OCI-LY7 (cell line): ENCODE data around the gene SNN. TPM values are rescaled to one million over a fixed set of nuclear protein-coding genes. Genes with fewer than 3 reads are reported as not detected.

ENCODE experiments used
- BruUV-seq: library from RNA; stranded (reverse); fragments of 400-500 nt; replicated peaks from 2 replicates; lab custom pipeline; 2021; lab: Mats Ljungman, UMichigan
- CTCF ChIA-PET: fragments of 300-600 bp; sonication (Branson Sonifier 250); formaldehyde crosslinking; loops from one replicate; lab custom pipeline; 2022; ENCODE audit warnings: antibody characterized with exemption; ENCODE audit not compliant: unreplicated experiment; lab: Charles Lee
- POLR2A ChIA-PET: fragments of 300-600 bp; sonication (Branson Sonifier 250); formaldehyde crosslinking; loops from one replicate; lab custom pipeline; 2022; ENCODE audit warnings: antibody characterized with exemption; lab: Charles Lee
- DNase-seq: peaks from one replicate; pipeline ENCODE4 v3.0.0-alpha.2; 2015; ENCODE audit warnings: low spot score
- H2AFZ ChIP-seq: fragments of 200-600 bp; sonication (generic), shearing (Covaris generic); 2 replicates; pipeline ENCODE4 v1.6.1; 2014; ENCODE audit warnings: mild to moderate bottlenecking, antibody characterized with exemption, low read length, moderate library complexity
- H3K27ac ChIP-seq: fragments of 200-600 bp; sonication (generic); 2 replicates; pipeline ENCODE4 v1.5.1; 2014; ENCODE audit warnings: mixed run types, low read depth, mild to moderate bottlenecking, moderate library complexity, low read length, inconsistent platforms; ENCODE audit not compliant: poor library complexity, severe bottlenecking
- H3K36me3 ChIP-seq: fragments of 200-600 bp; sonication (generic); 2 replicates; pipeline ENCODE4 v1.6.1; 2014; ENCODE audit warnings: mild to moderate bottlenecking, antibody characterized with exemption, low read length, moderate library complexity, mixed read lengths; ENCODE audit not compliant: insufficient read depth
- H3K4me1 ChIP-seq: fragments of 200-600 bp; sonication (generic); 2 replicates; pipeline ENCODE4 v1.5.1; 2014; ENCODE audit warnings: mild to moderate bottlenecking, low read length; ENCODE audit not compliant: insufficient read depth, poor library complexity, severe bottlenecking
- H3K4me2 ChIP-seq: fragments of 200-600 bp; sonication (generic); 2 replicates; pipeline ENCODE4 v1.6.1; 2014; ENCODE audit warnings: mild to moderate bottlenecking, low read length
- H3K4me3 ChIP-seq: fragments of 200-600 bp; sonication (generic); 2 replicates; pipeline ENCODE4 v1.5.1; 2014; ENCODE audit warnings: mild to moderate bottlenecking, low read depth, low read length; ENCODE audit not compliant: poor library complexity, severe bottlenecking
- H3K79me2 ChIP-seq: fragments of 200-600 bp; sonication (generic); 2 replicates; pipeline ENCODE4 v1.6.1; 2016; ENCODE audit warnings: low read depth, mild to moderate bottlenecking, low read length, moderate library complexity, mixed read lengths; ENCODE audit not compliant: insufficient read depth
- H3K9me2 ChIP-seq: fragments of 200-600 bp; sonication (generic); 2 replicates; pipeline ENCODE4 v1.6.1; 2016; ENCODE audit warnings: mild to moderate bottlenecking, low read length, mixed read lengths; ENCODE audit not compliant: insufficient read depth
- H3K9me3 ChIP-seq: fragments of 200-600 bp; sonication (generic); 2 replicates; pipeline ENCODE4 v1.6.1; 2014; ENCODE audit warnings: mild to moderate bottlenecking, mixed run types, low read length, mixed read lengths
- H4K20me1 ChIP-seq: fragments of 200-600 bp; sonication (generic); 2 replicates; pipeline ENCODE4 v1.6.1; 2014; ENCODE audit warnings: mild to moderate bottlenecking, antibody characterized with exemption, low read length, moderate library complexity, mixed read lengths; ENCODE audit not compliant: insufficient read depth
- CTCF ChIP-seq: fragments of 200-600 bp; sonication (generic); conservative IDR thresholded peaks from 2 replicates; pipeline ENCODE4 v1.5.1; 2014; ENCODE audit warnings: mild to moderate bottlenecking, antibody characterized with exemption, low read length, moderate library complexity, mixed read lengths
- EZH2phosphoT487 ChIP-seq: fragments of 200-600 bp; sonication (generic); IDR thresholded peaks from 2 replicates; pipeline ENCODE4 v1.6.1; 2018; ENCODE audit warnings: low read depth, borderline replicate concordance, mild to moderate bottlenecking, mixed run types, antibody characterized with exemption, low read length, moderate library complexity, mixed read lengths
- intact Hi-C: fragments of 100-400 bp; cut with micrococcal nuclease; formaldehyde crosslinking; loops from one replicate; pipeline ENCODE4 v1.10.0; 2022; ENCODE audit not compliant: unreplicated experiment
- total RNA-seq, 2 experiments: library from RNA; depleted of rRNA in 1 of 2; stranded (reverse); fragments of >200 nt in 1 of 2; shearing (Covaris generic) in 1 of 2; gene quantifications; 2 replicates each; pipeline ENCODE4 v1.2.3, GENCODE V29; 2014 to 2022

The SNN gene
- total RNA-seq, 2 experiments from 2014 or later = 27.8 to 31.8 TPM

DNA sequence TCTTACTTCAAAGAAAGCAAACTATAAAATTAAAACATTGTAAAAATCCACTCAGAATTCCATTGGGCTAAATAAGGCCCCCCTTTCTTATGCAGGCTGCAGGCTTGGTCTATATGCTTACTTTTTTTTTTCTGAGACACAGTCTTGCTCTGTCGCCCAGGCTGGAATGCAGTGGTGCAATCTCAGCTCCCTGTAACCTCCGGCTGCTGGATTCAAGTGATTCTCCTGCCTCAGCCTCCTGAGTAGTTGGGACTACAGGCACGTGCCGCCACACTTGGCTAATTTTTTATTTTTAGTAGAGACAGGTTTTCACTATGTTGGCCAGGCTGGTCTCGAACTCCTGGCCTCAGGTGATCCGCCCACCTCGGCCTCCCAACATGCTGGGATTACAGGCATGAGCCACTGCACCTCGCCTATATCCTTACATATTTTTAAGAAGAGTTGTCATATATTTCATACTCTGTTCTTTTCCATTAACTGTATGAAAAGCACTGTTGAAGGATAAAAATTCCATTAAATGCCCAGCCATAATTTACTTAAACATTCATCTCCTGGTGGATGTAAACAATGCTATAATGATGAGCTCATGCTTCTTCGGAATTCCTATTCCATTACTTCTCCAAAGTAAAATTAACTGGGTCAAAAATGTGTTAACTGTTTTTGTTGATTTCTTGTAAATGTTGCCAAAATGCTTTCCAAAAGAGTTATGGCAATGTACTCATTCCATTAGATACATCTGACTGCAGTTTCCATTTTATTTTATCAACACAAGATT, 17.8 kb downstream of the SNN start:
- peaks cover 59% of the 10 kb centered on the region for H3K36me3 ChIP-seq
- intact Hi-C loops = loop anchor here (5.0 kb wide), 1 partner anchor 126 kb away; no protein-coding TSS in a partner anchor
- H3K9me2 ChIP-seq = no peaks in the 10 kb centered on the region
- H2AFZ ChIP-seq = no peak overlapping the region
- H4K20me1 ChIP-seq = no peaks in the 10 kb centered on the region
- TF ChIP-seq EZH2phosphoT487 = no peak
- TF ChIP-seq CTCF = no peak
- BruUV-seq = no TSS peak
- peaks cover 99% of the 10 kb centered on the region for H3K4me1 ChIP-seq
- CTCF ChIA-PET = no interaction called here
- peak overlapping the region; percentile 80 for H3K4me2 ChIP-seq
- peak overlapping the region; percentile 98 for H3K27ac ChIP-seq
- peak overlapping the region; percentile 65 for H3K4me3 ChIP-seq
- POLR2A ChIA-PET = interaction anchor here (0.6 to 0.8 kb wide), 2 partner anchors 8 to 23 kb away, joined by 3 to 5 read pairs; no protein-coding TSS in a partner anchor
- H3K79me2 ChIP-seq = peaks cover 56% of the 10 kb centered on the region
- DNase-seq = no peak
- H3K9me3 ChIP-seq = no peaks in the 10 kb centered on the region

DNA sequence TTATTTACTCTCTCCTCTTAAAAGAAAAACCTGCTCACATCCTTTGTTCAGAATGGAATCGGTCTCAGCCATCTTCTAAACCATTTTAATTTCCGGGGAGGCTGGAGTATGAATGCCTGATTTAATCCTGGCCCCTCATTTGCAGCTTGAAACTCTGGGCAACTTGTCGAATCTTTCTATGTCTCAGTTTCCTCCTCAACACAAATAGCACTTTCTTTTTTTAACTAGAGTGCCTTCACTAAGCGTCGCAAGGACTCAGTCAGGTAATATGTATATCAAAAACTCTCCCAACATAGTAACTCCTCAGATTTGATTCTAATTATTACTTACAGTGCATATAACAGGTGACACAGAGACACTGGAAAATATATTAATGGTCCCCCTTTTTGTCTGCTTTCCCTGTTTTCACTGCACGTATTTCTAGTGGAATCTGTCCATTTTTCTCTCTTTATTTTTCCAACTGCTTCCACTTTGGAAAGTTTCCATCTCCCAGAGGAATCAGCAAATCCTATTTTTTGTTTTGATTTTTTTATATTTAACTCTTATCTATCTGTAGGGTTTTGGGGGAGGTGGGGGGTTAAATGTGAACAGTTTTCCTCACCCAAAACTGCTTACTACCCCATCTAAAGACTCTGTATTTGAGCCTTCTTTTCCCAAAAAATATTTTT, 18.6 kb downstream of the SNN start:
- Histone ChIP-seq H3K4me3 (peak overlapping the region; percentile 65), H3K9me2 (no peaks in the 10 kb centered on the region), H2AFZ (no peak overlapping the region), H3K27ac (peak overlapping the region; percentile 98), H3K4me1 (peaks cover 99% of the 10 kb centered on the region), H4K20me1 (no peaks in the 10 kb centered on the region), H3K36me3 (peaks cover 67% of the 10 kb centered on the region), H3K9me3 (no peaks in the 10 kb centered on the region), H3K4me2 (peak overlapping the region; percentile 80), H3K79me2 (peaks cover 56% of the 10 kb centered on the region)
- ChIA-PET CTCF (no interaction called here), POLR2A (interaction anchor here (0.6 to 0.8 kb wide), 2 partner anchors 9 to 23 kb away, joined by 3 to 5 read pairs; no protein-coding TSS in a partner anchor)
- peak; percentile 67 for DNase-seq
- intact Hi-C loops = loop anchor here (5.0 kb wide), 1 partner anchor 125 kb away; no protein-coding TSS in a partner anchor
- BruUV-seq = TSS peak; percentile 59
- TF ChIP-seq EZH2phosphoT487 (no peak), CTCF (no peak)
